22Rv1 (cell line): ENCODE measurements around the gene NACC1.

Experiments
- ZFX ChIP-seq: fragments of 450-650 bp; IDR thresholded peaks from 2 replicates; pipeline ENCODE4 v1.6.1; 2017; ENCODE audit warnings: antibody characterized with exemption, borderline replicate concordance
- TF ChIP-seq, protein P1 (sequence below): fragments of 450-650 bp; IDR thresholded peaks from 2 replicates; pipeline ENCODE4 v1.5.1; 2017; ENCODE audit warnings: mild to moderate bottlenecking

- TF ChIP-seq, protein P1, sequence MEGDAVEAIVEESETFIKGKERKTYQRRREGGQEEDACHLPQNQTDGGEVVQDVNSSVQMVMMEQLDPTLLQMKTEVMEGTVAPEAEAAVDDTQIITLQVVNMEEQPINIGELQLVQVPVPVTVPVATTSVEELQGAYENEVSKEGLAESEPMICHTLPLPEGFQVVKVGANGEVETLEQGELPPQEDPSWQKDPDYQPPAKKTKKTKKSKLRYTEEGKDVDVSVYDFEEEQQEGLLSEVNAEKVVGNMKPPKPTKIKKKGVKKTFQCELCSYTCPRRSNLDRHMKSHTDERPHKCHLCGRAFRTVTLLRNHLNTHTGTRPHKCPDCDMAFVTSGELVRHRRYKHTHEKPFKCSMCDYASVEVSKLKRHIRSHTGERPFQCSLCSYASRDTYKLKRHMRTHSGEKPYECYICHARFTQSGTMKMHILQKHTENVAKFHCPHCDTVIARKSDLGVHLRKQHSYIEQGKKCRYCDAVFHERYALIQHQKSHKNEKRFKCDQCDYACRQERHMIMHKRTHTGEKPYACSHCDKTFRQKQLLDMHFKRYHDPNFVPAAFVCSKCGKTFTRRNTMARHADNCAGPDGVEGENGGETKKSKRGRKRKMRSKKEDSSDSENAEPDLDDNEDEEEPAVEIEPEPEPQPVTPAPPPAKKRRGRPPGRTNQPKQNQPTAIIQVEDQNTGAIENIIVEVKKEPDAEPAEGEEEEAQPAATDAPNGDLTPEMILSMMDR = peak; percentile 55
- TF ChIP-seq ZFX = no peak
These were observed 32.3 kb downstream of the NACC1 start, which contains the start of the genes IER2 and STX10 for GRCh38 chr19:13150187-13150930.
